Measurements from ENCODE around the gene ARTN.
A peak's percentile ranks its signal among the peaks of the same experiment; 100 is the strongest.

Gene ARTN

GRCh38 chr1:43937179-43937865 is 3.7 kb downstream of the ARTN start:
- TF ChIP-seq, protein P1, sequence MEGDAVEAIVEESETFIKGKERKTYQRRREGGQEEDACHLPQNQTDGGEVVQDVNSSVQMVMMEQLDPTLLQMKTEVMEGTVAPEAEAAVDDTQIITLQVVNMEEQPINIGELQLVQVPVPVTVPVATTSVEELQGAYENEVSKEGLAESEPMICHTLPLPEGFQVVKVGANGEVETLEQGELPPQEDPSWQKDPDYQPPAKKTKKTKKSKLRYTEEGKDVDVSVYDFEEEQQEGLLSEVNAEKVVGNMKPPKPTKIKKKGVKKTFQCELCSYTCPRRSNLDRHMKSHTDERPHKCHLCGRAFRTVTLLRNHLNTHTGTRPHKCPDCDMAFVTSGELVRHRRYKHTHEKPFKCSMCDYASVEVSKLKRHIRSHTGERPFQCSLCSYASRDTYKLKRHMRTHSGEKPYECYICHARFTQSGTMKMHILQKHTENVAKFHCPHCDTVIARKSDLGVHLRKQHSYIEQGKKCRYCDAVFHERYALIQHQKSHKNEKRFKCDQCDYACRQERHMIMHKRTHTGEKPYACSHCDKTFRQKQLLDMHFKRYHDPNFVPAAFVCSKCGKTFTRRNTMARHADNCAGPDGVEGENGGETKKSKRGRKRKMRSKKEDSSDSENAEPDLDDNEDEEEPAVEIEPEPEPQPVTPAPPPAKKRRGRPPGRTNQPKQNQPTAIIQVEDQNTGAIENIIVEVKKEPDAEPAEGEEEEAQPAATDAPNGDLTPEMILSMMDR (IDR thresholded peaks at IDR 0.05; ENCODE audit: poor library complexity, severe bottlenecking), result no peak
- Histone ChIP-seq H3K9me3 (ENCODE audit: severe bottlenecking) (no peaks in the 10 kb centered on the region), H3K4me1 (ENCODE audit: insufficient read depth, poor library complexity, severe bottlenecking) (peaks cover 28% of the 10 kb centered on the region), H3K27me3 (ENCODE audit: insufficient read depth, poor library complexity, severe bottlenecking) (no peaks in the 10 kb centered on the region), H3K27ac (ENCODE audit: poor library complexity, severe bottlenecking) (peak overlapping the region; percentile 82), H3K4me3 (ENCODE audit: severe bottlenecking) (peak overlapping the region; percentile 46), H3K36me3 (ENCODE audit: low read depth) (peaks cover 16% of the 10 kb centered on the region)
- DNase-seq (ENCODE audit: low spot score) (peak; percentile 82), ATAC-seq (ENCODE audit: low read depth) (peak; percentile 17)

DNA sequence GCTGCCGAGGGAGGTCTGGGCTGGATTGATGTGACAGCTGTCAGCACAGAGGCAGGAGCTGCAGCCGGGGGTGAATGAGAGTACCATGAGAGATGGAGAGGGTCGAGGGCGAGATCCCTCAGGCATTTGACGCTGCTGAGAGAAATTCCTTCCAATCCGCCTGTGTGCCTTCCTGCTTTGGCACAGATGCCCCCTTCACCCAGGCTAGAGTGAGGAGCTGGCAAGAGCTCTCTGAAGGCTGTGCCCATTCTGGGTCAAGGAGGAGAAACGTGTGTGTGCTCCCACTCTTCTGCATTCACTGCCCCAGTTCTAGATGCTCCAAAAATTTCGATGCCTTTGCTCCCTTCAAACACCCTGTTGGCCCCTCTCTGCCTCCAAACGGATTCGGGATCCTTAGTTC is 4.8 kb downstream of the ARTN start:
- Histone ChIP-seq H3K9me3 (ENCODE audit: severe bottlenecking) (no peaks in the 10 kb centered on the region), H3K36me3 (ENCODE audit: low read depth) (peaks cover 16% of the 10 kb centered on the region), H3K4me3 (ENCODE audit: severe bottlenecking) (no peak overlapping the region), H3K27ac (ENCODE audit: poor library complexity, severe bottlenecking) (peak overlapping the region; percentile 82), H3K4me1 (ENCODE audit: insufficient read depth, poor library complexity, severe bottlenecking) (peaks cover 20% of the 10 kb centered on the region), H3K27me3 (ENCODE audit: insufficient read depth, poor library complexity, severe bottlenecking) (no peaks in the 10 kb centered on the region)
- TF ChIP-seq, protein P1 (IDR thresholded peaks at IDR 0.05; ENCODE audit: poor library complexity, severe bottlenecking), result no peak
- no peak for ATAC-seq (ENCODE audit: low read depth)
- no peak for DNase-seq (ENCODE audit: low spot score)

DNA sequence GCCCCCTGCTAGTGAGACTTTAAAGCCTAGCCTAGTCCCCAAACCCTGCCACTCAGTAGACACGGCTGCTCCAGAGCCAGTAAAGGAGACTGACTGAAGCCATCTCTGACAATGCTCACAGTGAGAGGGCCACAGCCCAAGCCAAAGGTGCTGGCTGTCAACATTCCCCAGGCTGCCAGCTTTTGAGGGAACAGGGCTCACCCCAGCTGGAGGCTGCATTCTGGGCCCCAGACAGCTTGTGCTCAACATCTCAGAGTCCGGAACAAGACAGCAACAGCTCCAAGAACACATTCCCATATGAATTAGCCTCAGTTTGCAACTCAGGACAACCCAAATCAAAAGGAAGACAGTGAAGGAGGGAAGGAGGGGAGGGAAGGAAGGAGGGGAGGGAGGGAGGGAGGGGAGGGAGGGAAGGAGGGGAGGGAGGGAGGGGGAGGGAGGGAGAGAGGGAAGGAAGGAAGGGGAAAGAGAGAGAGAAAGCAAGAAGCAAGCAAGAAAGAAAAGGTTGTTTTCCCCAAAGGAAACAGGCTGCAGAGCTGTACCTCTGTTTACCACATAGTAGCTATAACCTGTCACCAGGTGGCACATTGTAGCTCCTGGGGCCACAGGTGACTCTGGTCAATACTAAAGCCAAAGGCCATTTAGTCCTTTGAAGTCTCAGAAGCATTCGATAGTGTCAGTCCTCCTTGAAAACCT is 5.4 kb downstream of the ARTN start:
- DNase-seq (ENCODE audit: low spot score) (no peak), ATAC-seq (ENCODE audit: low read depth) (no peak)
- no peaks in the 10 kb centered on the region for H3K27me3 ChIP-seq (ENCODE audit: insufficient read depth, poor library complexity, severe bottlenecking)
- peak overlapping the region; percentile 82 for H3K27ac ChIP-seq (ENCODE audit: poor library complexity, severe bottlenecking)
- H3K9me3 ChIP-seq (ENCODE audit: severe bottlenecking), result no peaks in the 10 kb centered on the region
- no peak overlapping the region for H3K4me3 ChIP-seq (ENCODE audit: severe bottlenecking)
- peaks cover 16% of the 10 kb centered on the region for H3K36me3 ChIP-seq (ENCODE audit: low read depth)
- TF ChIP-seq, protein P1 (IDR thresholded peaks at IDR 0.05; ENCODE audit: poor library complexity, severe bottlenecking), result no peak
- H3K4me1 ChIP-seq (ENCODE audit: insufficient read depth, poor library complexity, severe bottlenecking), result peaks cover 20% of the 10 kb centered on the region

GRCh38 chr1:43942411-43942810 is 8.8 kb downstream of the ARTN start:
- peaks cover 6% of the 10 kb centered on the region for H3K36me3 ChIP-seq (ENCODE audit: low read depth)
- no peaks in the 10 kb centered on the region for H3K9me3 ChIP-seq (ENCODE audit: severe bottlenecking)
- no peak for ATAC-seq (ENCODE audit: low read depth)
- H3K4me1 ChIP-seq (ENCODE audit: insufficient read depth, poor library complexity, severe bottlenecking), result peaks cover 8% of the 10 kb centered on the region
- H3K4me3 ChIP-seq (ENCODE audit: severe bottlenecking), result no peak overlapping the region
- H3K27me3 ChIP-seq (ENCODE audit: insufficient read depth, poor library complexity, severe bottlenecking), result no peaks in the 10 kb centered on the region
- H3K27ac ChIP-seq (ENCODE audit: poor library complexity, severe bottlenecking), result no peak overlapping the region
- TF ChIP-seq, protein P1 (IDR thresholded peaks at IDR 0.05; ENCODE audit: poor library complexity, severe bottlenecking), result no peak
- DNase-seq (ENCODE audit: low spot score), result no peak

GRCh38 chr1:43944860-43945259 is 11.3 kb downstream of the ARTN start:
- peaks cover 8% of the 10 kb centered on the region for H3K4me1 ChIP-seq (ENCODE audit: insufficient read depth, poor library complexity, severe bottlenecking)
- no peak overlapping the region for H3K27ac ChIP-seq (ENCODE audit: poor library complexity, severe bottlenecking)

More at GRCh38 chr1:43944860-43945259, 11.3 kb downstream of the ARTN start:
- no peaks in the 10 kb centered on the region for H3K36me3 ChIP-seq (ENCODE audit: low read depth)
- no peaks in the 10 kb centered on the region for H3K27me3 ChIP-seq (ENCODE audit: insufficient read depth, poor library complexity, severe bottlenecking)
- no peak for ATAC-seq (ENCODE audit: low read depth)
- DNase-seq (ENCODE audit: low spot score), result no peak
- H3K9me3 ChIP-seq (ENCODE audit: severe bottlenecking), result no peaks in the 10 kb centered on the region
- H3K4me3 ChIP-seq (ENCODE audit: severe bottlenecking), result no peak overlapping the region
- TF ChIP-seq, protein P1 (IDR thresholded peaks at IDR 0.05; ENCODE audit: poor library complexity, severe bottlenecking), result no peak

Data from RWPE2 (cell line).